Neural progenitor cell (in vitro differentiated cells): ENCODE data around the gene MYO7B. TPM values are rescaled to one million over a fixed set of nuclear protein-coding genes. Genes with fewer than 3 reads are reported as not detected.

Experiments
- DNase-seq: peaks from one replicate; pipeline ENCODE4 v3.0.0-alpha.2; 2016; ENCODE audit warnings: low spot score
- H2AFZ ChIP-seq: fragments of 200-600 bp; sonication (generic); replicated peaks from 2 replicates; pipeline ENCODE4 v1.6.1; 2016; ENCODE audit warnings: antibody characterized with exemption
- H3F3A ChIP-seq: fragments of 200-600 bp; sonication (generic); 2 replicates; pipeline ENCODE4 v1.6.1; 2016; ENCODE audit warnings: antibody characterized with exemption, low read depth
- H3K27ac ChIP-seq: fragments of 200-600 bp; sonication (generic); 2 replicates; pipeline ENCODE4 v1.5.1; 2016; ENCODE audit warnings: mild to moderate bottlenecking
- H3K27me3 ChIP-seq: fragments of 200-600 bp; sonication (generic); 2 replicates; pipeline ENCODE4 v1.6.1; 2016; ENCODE audit warnings: mild to moderate bottlenecking, moderate library complexity
- H3K36me3 ChIP-seq: fragments of 200-600 bp; sonication (generic); 2 replicates; pipeline ENCODE4 v1.5.1; 2016
- H3K4me1 ChIP-seq: fragments of 200-600 bp; sonication (generic); 2 replicates; pipeline ENCODE4 v1.6.1; 2016; ENCODE audit warnings: mixed run types
- H3K4me2 ChIP-seq: fragments of 200-600 bp; sonication (generic); 2 replicates; pipeline ENCODE4 v1.6.1; 2016
- H3K4me3 ChIP-seq: fragments of 200-600 bp; sonication (generic); 2 replicates; pipeline ENCODE4 v1.5.1; 2016
- H3K79me2 ChIP-seq: fragments of 200-600 bp; sonication (generic); 2 replicates; pipeline ENCODE4 v1.6.1; 2016; ENCODE audit warnings: low read depth
- H3K9ac ChIP-seq: fragments of 200-600 bp; sonication (generic); 2 replicates; pipeline ENCODE4 v1.6.1; 2016
- H3K9me3 ChIP-seq: fragments of 200-600 bp; sonication (generic); 2 replicates; pipeline ENCODE4 v1.5.1; 2016; ENCODE audit warnings: low read depth
- H4K20me1 ChIP-seq: fragments of 200-600 bp; sonication (generic); 2 replicates; pipeline ENCODE4 v1.6.1; 2016; ENCODE audit warnings: low read depth
- H3K27ac Mint-ChIP-seq: 3 replicates; pipeline ENCODE4 v1.8.0; 2021; ENCODE audit warnings: mixed read lengths
- H3K27me3 Mint-ChIP-seq: 2 replicates; pipeline ENCODE4 v1.8.0; 2022; ENCODE audit warnings: low read depth, mild to moderate bottlenecking, inconsistent platforms, moderate library complexity, mixed read lengths; ENCODE audit not compliant: insufficient read depth
- H3K36me3 Mint-ChIP-seq: 3 replicates; pipeline ENCODE4 v1.8.0; 2021; ENCODE audit warnings: mixed read lengths
- H3K4me1 Mint-ChIP-seq: 3 replicates; pipeline ENCODE4 v1.8.0; 2021; ENCODE audit warnings: mixed read lengths
- H3K4me3 Mint-ChIP-seq: 3 replicates; pipeline ENCODE4 v1.8.0; 2021; ENCODE audit warnings: mild to moderate bottlenecking, moderate library complexity, mixed read lengths
- H3K9me3 Mint-ChIP-seq: 3 replicates; pipeline ENCODE4 v1.8.0; 2020; ENCODE audit warnings: mixed read lengths
- EZH2 ChIP-seq: fragments of 200-600 bp; sonication (generic); IDR thresholded peaks from 2 replicates; pipeline ENCODE4 v1.6.1; 2017; ENCODE audit warnings: antibody characterized with exemption, mild to moderate bottlenecking, moderate library complexity
- EZH2phosphoT487 ChIP-seq: fragments of 200-600 bp; sonication (generic); IDR thresholded peaks from 2 replicates; pipeline ENCODE4 v1.6.1; 2017; ENCODE audit warnings: antibody characterized with exemption
- total RNA-seq: library from RNA; depleted of rRNA; stranded (reverse); fragments of >200 nt; gene quantifications from 2 replicates; pipeline ENCODE4 v1.2.3, GENCODE V29; 2015; ENCODE audit warnings: low replicate concordance
- TF ChIP-seq, protein P1 (sequence below): fragments of 200-600 bp; sonication (generic); IDR thresholded peaks from 2 replicates; pipeline ENCODE4 v1.5.1; 2017; ENCODE audit warnings: antibody characterized with exemption, mild to moderate bottlenecking

The MYO7B gene
- total RNA-seq, 1 donor from 2014 or later, result not detected

DNA sequence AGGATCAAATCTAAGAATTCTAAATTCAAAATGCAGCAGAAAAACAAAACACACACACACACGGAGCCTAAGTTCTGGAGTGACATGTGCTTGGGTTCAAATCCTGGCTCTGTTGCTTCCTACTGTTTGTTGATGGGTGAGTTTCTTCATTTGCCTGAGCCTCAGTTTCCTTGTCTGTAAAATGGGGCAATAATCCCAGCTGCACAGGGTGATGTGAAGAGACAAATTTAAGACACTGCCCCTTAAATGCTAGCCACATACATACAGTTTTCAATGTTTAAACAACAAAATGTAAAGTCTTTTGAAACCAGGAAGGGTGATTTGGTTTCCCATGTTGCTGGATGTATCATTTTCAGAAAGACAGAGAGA is 109.5 kb downstream of the MYO7B start:
- no peak overlapping the region for H3K4me3 ChIP-seq
- H3K4me1 Mint-ChIP-seq, result peaks cover 43% of the 10 kb centered on the region
- no peak for DNase-seq
- H3K27ac Mint-ChIP-seq, result no peak overlapping the region
- TF ChIP-seq, protein P1, sequence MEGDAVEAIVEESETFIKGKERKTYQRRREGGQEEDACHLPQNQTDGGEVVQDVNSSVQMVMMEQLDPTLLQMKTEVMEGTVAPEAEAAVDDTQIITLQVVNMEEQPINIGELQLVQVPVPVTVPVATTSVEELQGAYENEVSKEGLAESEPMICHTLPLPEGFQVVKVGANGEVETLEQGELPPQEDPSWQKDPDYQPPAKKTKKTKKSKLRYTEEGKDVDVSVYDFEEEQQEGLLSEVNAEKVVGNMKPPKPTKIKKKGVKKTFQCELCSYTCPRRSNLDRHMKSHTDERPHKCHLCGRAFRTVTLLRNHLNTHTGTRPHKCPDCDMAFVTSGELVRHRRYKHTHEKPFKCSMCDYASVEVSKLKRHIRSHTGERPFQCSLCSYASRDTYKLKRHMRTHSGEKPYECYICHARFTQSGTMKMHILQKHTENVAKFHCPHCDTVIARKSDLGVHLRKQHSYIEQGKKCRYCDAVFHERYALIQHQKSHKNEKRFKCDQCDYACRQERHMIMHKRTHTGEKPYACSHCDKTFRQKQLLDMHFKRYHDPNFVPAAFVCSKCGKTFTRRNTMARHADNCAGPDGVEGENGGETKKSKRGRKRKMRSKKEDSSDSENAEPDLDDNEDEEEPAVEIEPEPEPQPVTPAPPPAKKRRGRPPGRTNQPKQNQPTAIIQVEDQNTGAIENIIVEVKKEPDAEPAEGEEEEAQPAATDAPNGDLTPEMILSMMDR, result no peak
- no peak for TF ChIP-seq EZH2phosphoT487
- TF ChIP-seq EZH2, result no peak
- H3K79me2 ChIP-seq, result no peaks in the 10 kb centered on the region
- no peak overlapping the region for H3K9ac ChIP-seq
- no peaks in the 10 kb centered on the region for H3K9me3 ChIP-seq
- H2AFZ ChIP-seq, result no peak overlapping the region
- H3K27me3 Mint-ChIP-seq, result peaks cover 14% of the 10 kb centered on the region
- H3K27ac ChIP-seq, result no peak overlapping the region
- no peaks in the 10 kb centered on the region for H4K20me1 ChIP-seq
- H3K4me2 ChIP-seq, result no peak overlapping the region
- no peaks in the 10 kb centered on the region for H3K9me3 Mint-ChIP-seq
- peak overlapping the region; percentile 23 for H3K4me3 Mint-ChIP-seq
- no peaks in the 10 kb centered on the region for H3K36me3 ChIP-seq
- peaks cover 8% of the 10 kb centered on the region for H3K4me1 ChIP-seq
- H3F3A ChIP-seq, result no peaks in the 10 kb centered on the region
- H3K36me3 Mint-ChIP-seq, result no peaks in the 10 kb centered on the region
- H3K27me3 ChIP-seq, result no peaks in the 10 kb centered on the region

GRCh38 chr2:127645395-127646291 is 110.2 kb downstream of the MYO7B start, which contains the start of gene GPR17:
Gene GPR17 (plus strand): TSS chr2:127646153. CDS start chr2:127650736, 4,583 bp downstream.
- Histone ChIP-seq H3K9me3 (no peaks in the 10 kb centered on the region), H3K27ac (no peak within 1 kb of the TSS), H3K79me2 (no peaks in the 10 kb centered on the region), H3K27me3 (no peaks in the 10 kb centered on the region), H3K36me3 (no peaks in the 10 kb centered on the region), H4K20me1 (no peaks in the 10 kb centered on the region), H2AFZ (no peak within 1 kb of the TSS), H3K4me3 (no peak within 1 kb of the TSS), H3K9ac (no peak within 1 kb of the TSS), H3K4me1 (peaks cover 8% of the 10 kb centered on the region), H3K4me2 (no peak within 1 kb of the TSS), H3F3A (no peaks in the 10 kb centered on the region)
- Mint-ChIP-seq H3K9me3 (no peaks in the 10 kb centered on the region), H3K4me1 (peaks cover 43% of the 10 kb centered on the region), H3K27ac (peak within 1 kb of the TSS; percentile 59), H3K36me3 (no peaks in the 10 kb centered on the region), H3K4me3 (no peak within 1 kb of the TSS), H3K27me3 (peaks cover 15% of the 10 kb centered on the region)
- no peak for DNase-seq
- TF ChIP-seq, protein P1, result no peak
- TF ChIP-seq EZH2phosphoT487, result no peak
- TF ChIP-seq EZH2, result no peak

GRCh38 chr2:127646487-127647241 is 111.2 kb downstream of the MYO7B start:
- H3K9me3 Mint-ChIP-seq, result no peaks in the 10 kb centered on the region
- H3F3A ChIP-seq, result no peaks in the 10 kb centered on the region
- DNase-seq, result no peak
- H3K36me3 ChIP-seq, result no peaks in the 10 kb centered on the region
- peaks cover 46% of the 10 kb centered on the region for H3K4me1 Mint-ChIP-seq
- no peaks in the 10 kb centered on the region for H3K9me3 ChIP-seq
- H3K4me3 ChIP-seq, result no peak overlapping the region
- no peak overlapping the region for H3K4me3 Mint-ChIP-seq
- H2AFZ ChIP-seq, result no peak overlapping the region
- H3K4me1 ChIP-seq, result peaks cover 8% of the 10 kb centered on the region
- TF ChIP-seq, protein P1, result no peak
- TF ChIP-seq EZH2phosphoT487 (no peak), EZH2 (no peak)
- H3K27ac ChIP-seq, result no peak overlapping the region
- H3K27me3 Mint-ChIP-seq, result peaks cover 17% of the 10 kb centered on the region
- H3K9ac ChIP-seq, result no peak overlapping the region
- H3K27me3 ChIP-seq, result no peaks in the 10 kb centered on the region
- peak overlapping the region; percentile 59 for H3K27ac Mint-ChIP-seq
- no peaks in the 10 kb centered on the region for H3K79me2 ChIP-seq
- H3K36me3 Mint-ChIP-seq, result no peaks in the 10 kb centered on the region
- no peak overlapping the region for H3K4me2 ChIP-seq
- H4K20me1 ChIP-seq, result no peaks in the 10 kb centered on the region
